Chondrocyte (in vitro differentiated cells): ENCODE data around the gene CNPY2. TPM values are rescaled to one million over a fixed set of nuclear protein-coding genes. Genes with fewer than 3 reads are reported as not detected.

Source experiments
- DNase-seq: peaks from one replicate; pipeline ENCODE4 v3.0.0; 2021; ENCODE audit warnings: mixed read lengths, low spot score
- H3K27ac Mint-ChIP-seq: one replicate; pipeline ENCODE4 v1.8.0; 2021; ENCODE audit warnings: mild to moderate bottlenecking, moderate library complexity, mixed read lengths; ENCODE audit not compliant: unreplicated experiment
- H3K27me3 Mint-ChIP-seq: 2 replicates; pipeline ENCODE4 v1.8.0; 2021; ENCODE audit warnings: low read depth, mixed read lengths
- H3K36me3 Mint-ChIP-seq: 2 replicates; pipeline ENCODE4 v1.8.0; 2021; ENCODE audit warnings: low read depth, mixed read lengths
- H3K4me1 Mint-ChIP-seq: 2 replicates; pipeline ENCODE4 v1.8.0; 2021; ENCODE audit warnings: low read depth, mild to moderate bottlenecking, mixed read lengths
- H3K4me3 Mint-ChIP-seq: one replicate; pipeline ENCODE4 v1.8.0; 2021; ENCODE audit warnings: mild to moderate bottlenecking, moderate library complexity, mixed read lengths; ENCODE audit not compliant: unreplicated experiment
- H3K9me3 Mint-ChIP-seq: 2 replicates; pipeline ENCODE4 v1.8.0; 2021; ENCODE audit warnings: low read depth, mixed read lengths
- CTCF ChIP-seq: fragments of 200-600 bp; sonication (generic); IDR thresholded peaks from 2 replicates; pipeline ENCODE4 v1.5.0; 2021; ENCODE audit warnings: antibody characterized with exemption, mild to moderate bottlenecking, moderate library complexity
- total RNA-seq: library from RNA; stranded (reverse); gene quantifications from 3 replicates; pipeline ENCODE4 v1.2.1, GENCODE V29; 2021

The CNPY2 gene
- total RNA-seq, 1 donor from 2014 or later = 144 TPM

- Mint-ChIP-seq H3K4me3 (peak overlapping the region; percentile 89), H3K27me3 (no peaks in the 10 kb centered on the region), H3K4me1 (peaks cover 23% of the 10 kb centered on the region), H3K9me3 (no peaks in the 10 kb centered on the region), H3K36me3 (no peaks in the 10 kb centered on the region), H3K27ac (peak overlapping the region; percentile 96)
- DNase-seq = no peak
- TF ChIP-seq CTCF = peak; percentile 48
Measured at GRCh38 chr12:56334490-56334793, 18.7 kb upstream of the CNPY2 start.

GRCh38 chr12:56333679-56334489, 18.1 kb upstream of the CNPY2 start, which contains the start of gene PAN2:
PAN2 (minus strand) TSS chr12:56334000; CDS start chr12:56333094, 906 bp downstream.
- Mint-ChIP-seq H3K27ac (peak within 1 kb of the TSS; percentile 96), H3K9me3 (no peaks in the 10 kb centered on the region), H3K4me3 (peak within 1 kb of the TSS; percentile 89), H3K27me3 (no peaks in the 10 kb centered on the region), H3K4me1 (peaks cover 23% of the 10 kb centered on the region), H3K36me3 (no peaks in the 10 kb centered on the region)
- peak; percentile 96 for TF ChIP-seq CTCF
- peak; percentile 97 for DNase-seq

- DNase-seq = no peak
Measured at GRCh38 chr12:56333197-56333678, 17.4 kb upstream of the CNPY2 start.

GRCh38 chr12:56332512-56333196, 16.9 kb upstream of the CNPY2 start:
- H3K27ac Mint-ChIP-seq = peak overlapping the region; percentile 23
- no peaks in the 10 kb centered on the region for H3K36me3 Mint-ChIP-seq
- H3K9me3 Mint-ChIP-seq = no peaks in the 10 kb centered on the region
- no peak for DNase-seq
- peaks cover 23% of the 10 kb centered on the region for H3K4me1 Mint-ChIP-seq
- no peaks in the 10 kb centered on the region for H3K27me3 Mint-ChIP-seq
- no peak for TF ChIP-seq CTCF
- peak overlapping the region; percentile 89 for H3K4me3 Mint-ChIP-seq

More at GRCh38 chr12:56333197-56333678, 17.4 kb upstream of the CNPY2 start:
- Mint-ChIP-seq H3K36me3 (no peaks in the 10 kb centered on the region), H3K4me3 (peak overlapping the region; percentile 89), H3K27me3 (no peaks in the 10 kb centered on the region), H3K27ac (peak overlapping the region; percentile 96), H3K9me3 (no peaks in the 10 kb centered on the region), H3K4me1 (peaks cover 23% of the 10 kb centered on the region)
- TF ChIP-seq CTCF = no peak

GRCh38 chr12:56330936-56331490, 15.2 kb upstream of the CNPY2 start:
- no peaks in the 10 kb centered on the region for H3K9me3 Mint-ChIP-seq
- H3K4me3 Mint-ChIP-seq = no peak overlapping the region
- peaks cover 23% of the 10 kb centered on the region for H3K4me1 Mint-ChIP-seq
- no peak for DNase-seq
- no peak for TF ChIP-seq CTCF
- no peaks in the 10 kb centered on the region for H3K27me3 Mint-ChIP-seq
- peaks cover 2% of the 10 kb centered on the region for H3K36me3 Mint-ChIP-seq
- no peak overlapping the region for H3K27ac Mint-ChIP-seq
